ENCODE data around the gene UTS2B.

Gene UTS2B

GRCh38 chr3:191338177-191338488 lies 7.8 kb upstream of the UTS2B start:
- no peaks in the 10 kb centered on the region for H3K79me2 ChIP-seq (ENCODE audit: control insufficient read depth, insufficient read depth, low read length, poor library complexity)
- no peak for DNase-seq
- no peak overlapping the region for H2BK12ac ChIP-seq (ENCODE audit: low read length)
- H3K27me3 ChIP-seq (ENCODE audit: insufficient read depth, low read length), result no peaks in the 10 kb centered on the region
- no CpG with 5 or more reads among the region's 4 CpGs for WGBS (ENCODE audit: extremely low coverage, insufficient coverage, insufficient read length)
- no peak overlapping the region for H2BK120ac ChIP-seq (ENCODE audit: insufficient read depth, low read length, poor library complexity)
- H3K9me3 ChIP-seq (ENCODE audit: insufficient read depth, low read depth, low read length), result no peaks in the 10 kb centered on the region
- no peak overlapping the region for H3K18ac ChIP-seq (ENCODE audit: low read length)
- H3K4me2 ChIP-seq (ENCODE audit: low read length), result no peak overlapping the region
- no peak overlapping the region for H2AFZ ChIP-seq (ENCODE audit: insufficient read depth, low read length, poor library complexity)
- no peak overlapping the region for H4K12ac ChIP-seq (ENCODE audit: low read depth, low read length)
- no peaks in the 10 kb centered on the region for H3K79me1 ChIP-seq (ENCODE audit: low read length)
- H3K27ac ChIP-seq (ENCODE audit: low read depth, low read length), result no peak overlapping the region
- H4K91ac ChIP-seq (ENCODE audit: low read depth, low read length), result no peak overlapping the region
- no peaks in the 10 kb centered on the region for H3K36me3 ChIP-seq (ENCODE audit: control insufficient read depth in 1 of 2, insufficient read depth in 2 of 2, low read length in 2 of 2)
- no peak overlapping the region for H4K8ac ChIP-seq (ENCODE audit: low read depth, low read length)
- no peak overlapping the region for H3K9ac ChIP-seq (ENCODE audit: low read length)
- H2AK5ac ChIP-seq (ENCODE audit: low read length), result no peak overlapping the region
- H3K4me1 ChIP-seq (ENCODE audit: control insufficient read depth in 1 of 2, insufficient read depth in 2 of 2, low read length in 2 of 2), result no peaks in the 10 kb centered on the region
- no peak overlapping the region for H3K14ac ChIP-seq (ENCODE audit: low read length)
- H2BK5ac ChIP-seq (ENCODE audit: low read depth, low read length, poor library complexity), result no peak overlapping the region
- no peak overlapping the region for H3K4ac ChIP-seq (ENCODE audit: low read depth, low read length)
- no peak overlapping the region for H3K23ac ChIP-seq (ENCODE audit: low read length)
- H3K4me3 ChIP-seq (ENCODE audit: low read depth, low read length), result no peak overlapping the region

- no peak overlapping the region for H4K8ac ChIP-seq (ENCODE audit: low read depth, low read length)
- no peak for DNase-seq
- no peak overlapping the region for H4K91ac ChIP-seq (ENCODE audit: low read depth, low read length)
- no peaks in the 10 kb centered on the region for H3K79me1 ChIP-seq (ENCODE audit: low read length)
- no peak overlapping the region for H2BK120ac ChIP-seq (ENCODE audit: insufficient read depth, low read length, poor library complexity)
- no peaks in the 10 kb centered on the region for H3K36me3 ChIP-seq (ENCODE audit: control insufficient read depth in 1 of 2, insufficient read depth in 2 of 2, low read length in 2 of 2)
- no peak overlapping the region for H2BK12ac ChIP-seq (ENCODE audit: low read length)
- H3K4me3 ChIP-seq (ENCODE audit: low read depth, low read length), result no peak overlapping the region
- no peak overlapping the region for H3K4me2 ChIP-seq (ENCODE audit: low read length)
- H3K4ac ChIP-seq (ENCODE audit: low read depth, low read length), result no peak overlapping the region
- WGBS (ENCODE audit: extremely low coverage, insufficient coverage, insufficient read length), result no CpG with 5 or more reads among the region's 2 CpGs
- no peak overlapping the region for H2BK5ac ChIP-seq (ENCODE audit: low read depth, low read length, poor library complexity)
- H3K27ac ChIP-seq (ENCODE audit: low read depth, low read length), result no peak overlapping the region
- H2AFZ ChIP-seq (ENCODE audit: insufficient read depth, low read length, poor library complexity), result no peak overlapping the region
- H4K12ac ChIP-seq (ENCODE audit: low read depth, low read length), result no peak overlapping the region
- no peak overlapping the region for H2AK5ac ChIP-seq (ENCODE audit: low read length)
- peaks cover 0 to 2% of the 10 kb centered on the region in 2 experiments for H3K4me1 ChIP-seq (ENCODE audit: control insufficient read depth in 1 of 2, insufficient read depth in 2 of 2, low read length in 2 of 2)
- H3K27me3 ChIP-seq (ENCODE audit: insufficient read depth, low read length), result no peaks in the 10 kb centered on the region
- H3K18ac ChIP-seq (ENCODE audit: low read length), result no peak overlapping the region
- H3K14ac ChIP-seq (ENCODE audit: low read length), result no peak overlapping the region
- no peaks in the 10 kb centered on the region for H3K79me2 ChIP-seq (ENCODE audit: control insufficient read depth, insufficient read depth, low read length, poor library complexity)
- no peak overlapping the region for H3K23ac ChIP-seq (ENCODE audit: low read length)
- H3K9me3 ChIP-seq (ENCODE audit: insufficient read depth, low read depth, low read length), result no peaks in the 10 kb centered on the region
- H3K9ac ChIP-seq (ENCODE audit: low read length), result no peak overlapping the region
Measured at GRCh38 chr3:191336833-191337232, 6.5 kb upstream of the UTS2B start.

GRCh38 chr3:191334346-191334893 lies 4.1 kb upstream of the UTS2B start:
- Histone ChIP-seq H3K4me2 (ENCODE audit: low read length) (no peak overlapping the region), H4K8ac (ENCODE audit: low read depth, low read length) (no peak overlapping the region), H2BK5ac (ENCODE audit: low read depth, low read length, poor library complexity) (no peak overlapping the region), H3K9me3 (ENCODE audit: insufficient read depth, low read depth, low read length) (no peaks in the 10 kb centered on the region), H3K79me1 (ENCODE audit: low read length) (peaks cover 5% of the 10 kb centered on the region), H3K4me3 (ENCODE audit: low read depth, low read length) (no peak overlapping the region), H3K18ac (ENCODE audit: low read length) (no peak overlapping the region), H3K27me3 (ENCODE audit: insufficient read depth, low read length) (no peaks in the 10 kb centered on the region), H2AFZ (ENCODE audit: insufficient read depth, low read length, poor library complexity) (no peak overlapping the region), H3K4ac (ENCODE audit: low read depth, low read length) (no peak overlapping the region), H2BK120ac (ENCODE audit: insufficient read depth, low read length, poor library complexity) (no peak overlapping the region), H3K9ac (ENCODE audit: low read length) (no peak overlapping the region), H3K23ac (ENCODE audit: low read length) (no peak overlapping the region), H2BK12ac (ENCODE audit: low read length) (no peak overlapping the region), H3K14ac (ENCODE audit: low read length) (no peak overlapping the region), H3K4me1 (ENCODE audit: control insufficient read depth in 1 of 2, insufficient read depth in 2 of 2, low read length in 2 of 2) (peaks cover 0 to 2% of the 10 kb centered on the region in 2 experiments), H3K79me2 (ENCODE audit: control insufficient read depth, insufficient read depth, low read length, poor library complexity) (peaks cover 5% of the 10 kb centered on the region), H4K12ac (ENCODE audit: low read depth, low read length) (no peak overlapping the region), H4K91ac (ENCODE audit: low read depth, low read length) (no peak overlapping the region), H3K36me3 (ENCODE audit: control insufficient read depth in 1 of 2, insufficient read depth in 2 of 2, low read length in 2 of 2) (no peaks in the 10 kb centered on the region), H3K27ac (ENCODE audit: low read depth, low read length) (no peak overlapping the region), H2AK5ac (ENCODE audit: low read length) (no peak overlapping the region)
- no CpG with 5 or more reads among the region's 4 CpGs for WGBS (ENCODE audit: extremely low coverage, insufficient coverage, insufficient read length)
- no peak for DNase-seq

- Histone ChIP-seq H2BK120ac (ENCODE audit: insufficient read depth, low read length, poor library complexity) (no peak overlapping the region), H3K9me3 (ENCODE audit: insufficient read depth, low read depth, low read length) (no peaks in the 10 kb centered on the region), H3K14ac (ENCODE audit: low read length) (no peak overlapping the region), H4K91ac (ENCODE audit: low read depth, low read length) (no peak overlapping the region), H3K27ac (ENCODE audit: low read depth, low read length) (no peak overlapping the region), H3K4ac (ENCODE audit: low read depth, low read length) (peak overlapping the region; percentile 46), H3K4me1 (ENCODE audit: control insufficient read depth in 1 of 2, insufficient read depth in 2 of 2, low read length in 2 of 2) (peaks cover 0 to 6% of the 10 kb centered on the region in 2 experiments), H3K4me3 (ENCODE audit: low read depth, low read length) (no peak overlapping the region), H3K9ac (ENCODE audit: low read length) (no peak overlapping the region), H3K18ac (ENCODE audit: low read length) (no peak overlapping the region), H3K79me1 (ENCODE audit: low read length) (peaks cover 12% of the 10 kb centered on the region), H3K4me2 (ENCODE audit: low read length) (no peak overlapping the region), H3K36me3 (ENCODE audit: control insufficient read depth in 1 of 2, insufficient read depth in 2 of 2, low read length in 2 of 2) (no peaks in the 10 kb centered on the region), H2BK12ac (ENCODE audit: low read length) (no peak overlapping the region), H4K8ac (ENCODE audit: low read depth, low read length) (no peak overlapping the region), H2AFZ (ENCODE audit: insufficient read depth, low read length, poor library complexity) (no peak overlapping the region), H3K23ac (ENCODE audit: low read length) (no peak overlapping the region), H3K27me3 (ENCODE audit: insufficient read depth, low read length) (no peaks in the 10 kb centered on the region), H4K12ac (ENCODE audit: low read depth, low read length) (no peak overlapping the region), H2BK5ac (ENCODE audit: low read depth, low read length, poor library complexity) (no peak overlapping the region), H2AK5ac (ENCODE audit: low read length) (no peak overlapping the region), H3K79me2 (ENCODE audit: control insufficient read depth, insufficient read depth, low read length, poor library complexity) (peaks cover 11% of the 10 kb centered on the region)
- no peak for DNase-seq
- no CpG with 5 or more reads among the region's 3 CpGs for WGBS (ENCODE audit: extremely low coverage, insufficient coverage, insufficient read length)
Measured at GRCh38 chr3:191333298-191333880, 3.1 kb upstream of the UTS2B start.
